ENCODE measurements around the gene NUDT5.
"Not testable (repeated sequence)": the region's sequence is repeated elsewhere in the genome, so short reads cannot be mapped to it uniquely, and the experiment has no call there.

The NUDT5 gene

GRCh38 chr10:12195603-12196506 is at the start of gene NUDT5, which contains the start of gene CDC123:
NUDT5 (minus strand) TSS chr10:12195891; CDS start chr10:12186291, 9,600 bp downstream.
CDC123 (plus strand) TSS chr10:12196188; CDS start chr10:12196246, 58 bp downstream.
- peak; percentile 71 to 81 for DNase-seq (ENCODE audit: extremely low read depth in 1 of 2, low read depth in 1 of 2)

GRCh38 chr10:12243864-12244620 is 48.4 kb upstream of the NUDT5 start:
- DNase-seq (ENCODE audit: extremely low read depth in 1 of 2, low read depth in 1 of 2): no peak

GRCh38 chr10:12241810-12242529 is 46.3 kb upstream of the NUDT5 start:
- peak; percentile 28 to 59 for DNase-seq (ENCODE audit: extremely low read depth in 1 of 2, low read depth in 1 of 2)

- no peak for DNase-seq (ENCODE audit: extremely low read depth in 1 of 2, low read depth in 1 of 2)
Measured at GRCh38 chr10:12238821-12239220, 43.1 kb upstream of the NUDT5 start.

- no peak for DNase-seq (ENCODE audit: extremely low read depth in 1 of 2, low read depth in 1 of 2)
Measured at GRCh38 chr10:12237265-12238220, 41.9 kb upstream of the NUDT5 start.

GRCh38 chr10:12235796-12236195 is 40.1 kb upstream of the NUDT5 start:
- DNase-seq (ENCODE audit: extremely low read depth in 1 of 2, low read depth in 1 of 2): no peak

GRCh38 chr10:12235116-12235694 is 39.5 kb upstream of the NUDT5 start:
- no peak for DNase-seq (ENCODE audit: extremely low read depth in 1 of 2, low read depth in 1 of 2)

GRCh38 chr10:12234687-12235086 is 39.0 kb upstream of the NUDT5 start:
- DNase-seq (ENCODE audit: extremely low read depth in 1 of 2, low read depth in 1 of 2): not testable (repeated sequence)

- DNase-seq (ENCODE audit: extremely low read depth in 1 of 2, low read depth in 1 of 2): no peak
Measured at GRCh38 chr10:12228851-12229250, 33.2 kb upstream of the NUDT5 start.

GRCh38 chr10:12226438-12226837 is 30.7 kb upstream of the NUDT5 start:
- DNase-seq (ENCODE audit: extremely low read depth in 1 of 2, low read depth in 1 of 2): not testable (repeated sequence)

GRCh38 chr10:12225444-12225843 is 29.8 kb upstream of the NUDT5 start:
- DNase-seq (ENCODE audit: extremely low read depth in 1 of 2, low read depth in 1 of 2): no peak

GRCh38 chr10:12221323-12222298 is 25.9 kb upstream of the NUDT5 start:
- DNase-seq (ENCODE audit: extremely low read depth in 1 of 2, low read depth in 1 of 2): no peak

GRCh38 chr10:12218991-12219390 is 23.3 kb upstream of the NUDT5 start:
- DNase-seq (ENCODE audit: extremely low read depth in 1 of 2, low read depth in 1 of 2): no peak

- no peak for DNase-seq (ENCODE audit: extremely low read depth in 1 of 2, low read depth in 1 of 2)
Measured at GRCh38 chr10:12214763-12215218, 19.1 kb upstream of the NUDT5 start.

GRCh38 chr10:12214093-12214492 is 18.4 kb upstream of the NUDT5 start:
- DNase-seq (ENCODE audit: extremely low read depth in 1 of 2, low read depth in 1 of 2): no peak

- no peak for DNase-seq (ENCODE audit: extremely low read depth in 1 of 2, low read depth in 1 of 2)
Measured at GRCh38 chr10:12213621-12214020, 17.9 kb upstream of the NUDT5 start.

GRCh38 chr10:12212454-12212853 is 16.8 kb upstream of the NUDT5 start:
- no peak for DNase-seq (ENCODE audit: extremely low read depth in 1 of 2, low read depth in 1 of 2)

- no peak for DNase-seq (ENCODE audit: extremely low read depth in 1 of 2, low read depth in 1 of 2)
Measured at GRCh38 chr10:12208460-12208859, 12.8 kb upstream of the NUDT5 start.

Data from stimulated activated CD8-positive, alpha-beta memory T cell treated with anti-CD3 and anti-CD28 coated beads, Interleukin-7, amount 100 ng/mL, for 48 hours (primary cell).